Mesenchymal stem cell (in vitro differentiated cells and primary cell): ENCODE measurements around the gene WWP2.
"Not testable (repeated sequence)": the region's sequence is repeated elsewhere in the genome, so short reads cannot be mapped to it uniquely, and the experiment has no call there.

Experiments
- DNase-seq: peaks from one replicate; pipeline ENCODE4 v3.0.0-alpha.2; 2013
- H2AFZ ChIP-seq: one replicate; pipeline ENCODE4 v1.6.1; 2013; ENCODE audit warnings: low read depth, mild to moderate bottlenecking, control low read depth, inconsistent platforms, low read length, moderate library complexity
- H2AK5ac ChIP-seq: 2 replicates; pipeline ENCODE4 v1.6.1; 2013; ENCODE audit warnings: low read length, moderate library complexity, mild to moderate bottlenecking, inconsistent platforms; ENCODE audit not compliant: severe bottlenecking
- H2BK120ac ChIP-seq: one replicate; pipeline ENCODE4 v1.6.1; 2013; ENCODE audit warnings: low read depth, mild to moderate bottlenecking, inconsistent platforms, low read length, moderate library complexity
- H2BK12ac ChIP-seq, 2 experiments: one replicate each; pipeline ENCODE4 v1.6.1; 2013; ENCODE audit warnings: inconsistent platforms in 2 of 2, low read length in 2 of 2, mild to moderate bottlenecking in 2 of 2, moderate library complexity in 2 of 2, control low read depth in 1 of 2
- H2BK15ac ChIP-seq: one replicate; pipeline ENCODE4 v1.6.1; 2013; ENCODE audit warnings: mild to moderate bottlenecking, low read depth, inconsistent platforms; ENCODE audit not compliant: poor library complexity, severe bottlenecking
- H2BK5ac ChIP-seq: 2 replicates; pipeline ENCODE4 v1.6.1; 2013; ENCODE audit warnings: low read depth, mild to moderate bottlenecking, low read length, control low read depth, inconsistent platforms; ENCODE audit not compliant: poor library complexity, severe bottlenecking
- H3K14ac ChIP-seq, 2 experiments: one replicate each; pipeline ENCODE4 v1.6.1; 2013; ENCODE audit warnings: inconsistent platforms in 2 of 2, low read length in 2 of 2, control low read depth in 1 of 2, mild to moderate bottlenecking in 1 of 2, moderate library complexity in 1 of 2
- H3K18ac ChIP-seq, 2 experiments: one replicate each; pipeline ENCODE4 v1.6.1; 2013; ENCODE audit warnings: inconsistent platforms in 2 of 2, low read length in 2 of 2, control low read depth in 1 of 2, low read depth in 1 of 2, mild to moderate bottlenecking in 1 of 2
- H3K23ac ChIP-seq, 2 experiments: one replicate each; pipeline ENCODE4 v1.6.1; 2013; ENCODE audit warnings: inconsistent platforms in 2 of 2, low read length in 2 of 2, mild to moderate bottlenecking in 2 of 2, moderate library complexity in 2 of 2, control low read depth in 1 of 2
- H3K27ac ChIP-seq: 2 replicates; pipeline ENCODE4 v1.5.1; 2013; ENCODE audit warnings: mild to moderate bottlenecking, moderate library complexity, low read length, control low read depth, inconsistent platforms; ENCODE audit not compliant: poor library complexity, severe bottlenecking
- H3K27me3 ChIP-seq, 2 experiments: 2 replicates each; pipeline versions ENCODE4 v1.6.1 to v1.7.0; 2013; ENCODE audit warnings: low read length in 2 of 2, mild to moderate bottlenecking in 2 of 2, moderate library complexity in 2 of 2, control low read depth in 1 of 2, inconsistent platforms in 1 of 2; ENCODE audit not compliant: control insufficient read depth in 1 of 2, insufficient read depth in 1 of 2
- H3K36me3 ChIP-seq, 2 experiments: 2 replicates each; pipeline versions ENCODE4 v1.6.1 to v1.7.0; 2013; ENCODE audit warnings: low read length in 2 of 2, control low read depth in 1 of 2, inconsistent platforms in 1 of 2, low read depth in 1 of 2, mild to moderate bottlenecking in 1 of 2; ENCODE audit not compliant: insufficient read depth in 2 of 2, control insufficient read depth in 1 of 2
- H3K4ac ChIP-seq, 2 experiments: one replicate each; pipeline ENCODE4 v1.6.1; 2013; ENCODE audit warnings: inconsistent platforms in 2 of 2, low read length in 2 of 2, mild to moderate bottlenecking in 2 of 2, moderate library complexity in 2 of 2, control low read depth in 1 of 2, low read depth in 1 of 2
- H3K4me1 ChIP-seq: 2 replicates; pipeline ENCODE4 v1.6.1; 2013; ENCODE audit warnings: low read depth, low read length, control low read depth; ENCODE audit not compliant: control insufficient read depth, insufficient read depth
- H3K4me2 ChIP-seq: 2 replicates; pipeline ENCODE4 v1.6.1; 2013; ENCODE audit warnings: low read length, mild to moderate bottlenecking, inconsistent platforms; ENCODE audit not compliant: poor library complexity, severe bottlenecking
- H3K4me3 ChIP-seq, 2 experiments: 2 replicates each; pipeline versions ENCODE4 v1.5.1 to v1.7.0; 2013; ENCODE audit warnings: low read length in 2 of 2, mild to moderate bottlenecking in 2 of 2, control low read depth in 1 of 2, low read depth in 1 of 2; ENCODE audit not compliant: insufficient read depth in 1 of 2
- H3K79me1 ChIP-seq: replicated peaks from 2 replicates; pipeline ENCODE4 v1.6.1; 2013; ENCODE audit warnings: mild to moderate bottlenecking, control low read depth, low read length, inconsistent platforms; ENCODE audit not compliant: poor library complexity, severe bottlenecking
- H3K9ac ChIP-seq: 2 replicates; pipeline ENCODE4 v1.7.0; 2013; ENCODE audit warnings: mild to moderate bottlenecking, low read length, moderate library complexity
- H3K9me3 ChIP-seq: 2 replicates; pipeline ENCODE4 v1.7.0; 2013; ENCODE audit warnings: mild to moderate bottlenecking, low read length; ENCODE audit not compliant: control insufficient read depth
- H4K8ac ChIP-seq: one replicate; pipeline ENCODE4 v1.6.1; 2013; ENCODE audit warnings: inconsistent platforms, mild to moderate bottlenecking, low read length, moderate library complexity
- H4K91ac ChIP-seq: one replicate; pipeline ENCODE4 v1.6.1; 2013; ENCODE audit warnings: mild to moderate bottlenecking, low read length, inconsistent platforms
- WGBS: methylation state at CpG from one replicate; pipeline ENCODE4 v1.1.7; 2013; ENCODE audit warnings: mixed read lengths; 5-methylcytosine and 5-hydroxymethylcytosine counted together

Gene WWP2

DNA sequence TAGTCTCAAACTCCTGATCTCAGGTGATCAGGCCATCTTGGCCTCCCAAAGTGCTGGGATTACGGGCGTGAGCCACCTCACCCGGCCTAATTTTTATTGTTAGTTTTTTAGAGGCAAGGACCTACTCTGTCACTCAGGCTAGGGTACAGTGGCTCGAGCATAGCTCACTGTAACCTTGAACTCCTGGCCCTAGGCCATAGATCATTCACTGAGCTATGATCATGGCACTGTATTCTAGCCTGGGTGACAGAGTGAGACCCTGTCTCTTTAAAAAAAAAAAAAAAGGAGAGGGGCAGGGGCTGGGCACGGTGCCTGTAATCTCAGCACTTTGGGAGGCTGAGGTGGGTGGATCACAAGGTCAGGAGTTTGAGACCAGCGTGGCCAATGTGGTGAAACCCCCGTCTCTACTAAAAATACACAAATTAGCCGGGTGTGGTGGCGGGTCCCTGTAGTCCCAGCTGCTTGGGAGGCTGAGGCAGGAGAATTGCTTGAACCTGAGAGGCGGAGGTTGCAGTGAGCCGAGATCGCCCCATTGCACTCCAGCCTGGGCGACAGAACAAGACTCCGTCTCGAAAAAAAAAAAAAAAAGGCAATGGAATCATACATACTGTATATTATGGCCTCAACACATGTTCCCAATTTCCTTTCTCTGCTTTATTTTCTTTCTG, 53.2 kb downstream of the WWP2 start:
- not testable (repeated sequence) for H3K27me3 ChIP-seq, DNase-seq, H4K91ac ChIP-seq, H2AK5ac ChIP-seq, H2BK5ac ChIP-seq, H2BK15ac ChIP-seq, H3K4me1 ChIP-seq, H3K79me1 ChIP-seq, H3K9me3 ChIP-seq, H4K8ac ChIP-seq, H2BK120ac ChIP-seq, H3K14ac ChIP-seq, H2AFZ ChIP-seq, H3K23ac ChIP-seq, H2BK12ac ChIP-seq, H3K4me3 ChIP-seq, H3K18ac ChIP-seq, H3K4ac ChIP-seq, H3K9ac ChIP-seq, H3K27ac ChIP-seq, H3K4me2 ChIP-seq
- 89% methylated on average over 13 of the region's 15 CpGs for WGBS
- peaks cover 4 to 13% of the 10 kb centered on the region in 2 experiments for H3K36me3 ChIP-seq

DNA sequence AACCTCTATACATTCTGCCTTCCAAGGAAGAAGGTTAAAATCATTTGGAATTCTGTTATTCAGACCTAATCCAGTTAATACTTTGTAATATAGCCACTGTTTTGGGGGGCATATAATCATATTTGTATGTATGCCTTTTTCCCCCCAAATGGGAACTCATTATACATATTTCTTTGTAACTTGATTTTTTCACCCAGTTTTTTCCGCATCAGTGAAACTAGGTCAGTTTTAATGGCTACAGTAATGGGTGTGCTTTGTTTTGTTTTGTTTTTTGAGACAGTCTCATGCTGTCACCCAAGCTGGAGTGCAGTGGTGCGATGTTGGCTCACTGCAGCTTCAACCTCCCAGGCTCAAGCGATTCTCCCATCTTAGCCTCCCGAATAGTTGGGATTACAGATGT, 54.9 kb downstream of the WWP2 start:
- Histone ChIP-seq H3K27me3 (no peaks in the 10 kb centered on the region), H3K4ac (no peak overlapping the region), H2BK15ac (no peak overlapping the region), H3K4me1 (no peaks in the 10 kb centered on the region), H2AFZ (no peak overlapping the region), H4K8ac (no peak overlapping the region), H3K79me1 (peaks cover 5% of the 10 kb centered on the region), H3K27ac (no peak overlapping the region), H3K9ac (no peak overlapping the region), H3K14ac (no peak overlapping the region), H2BK12ac (no peak overlapping the region), H3K18ac (no peak overlapping the region), H2BK5ac (no peak overlapping the region), H3K4me2 (no peak overlapping the region), H3K9me3 (peaks cover 3% of the 10 kb centered on the region), H3K36me3 (peaks cover 9 to 13% of the 10 kb centered on the region in 2 experiments), H3K4me3 (no peak overlapping the region), H2BK120ac (no peak overlapping the region), H3K23ac (no peak overlapping the region), H4K91ac (no peak overlapping the region), H2AK5ac (no peak overlapping the region)
- WGBS = 100% methylated on average over 4 of the region's 4 CpGs
- DNase-seq = no peak

DNA sequence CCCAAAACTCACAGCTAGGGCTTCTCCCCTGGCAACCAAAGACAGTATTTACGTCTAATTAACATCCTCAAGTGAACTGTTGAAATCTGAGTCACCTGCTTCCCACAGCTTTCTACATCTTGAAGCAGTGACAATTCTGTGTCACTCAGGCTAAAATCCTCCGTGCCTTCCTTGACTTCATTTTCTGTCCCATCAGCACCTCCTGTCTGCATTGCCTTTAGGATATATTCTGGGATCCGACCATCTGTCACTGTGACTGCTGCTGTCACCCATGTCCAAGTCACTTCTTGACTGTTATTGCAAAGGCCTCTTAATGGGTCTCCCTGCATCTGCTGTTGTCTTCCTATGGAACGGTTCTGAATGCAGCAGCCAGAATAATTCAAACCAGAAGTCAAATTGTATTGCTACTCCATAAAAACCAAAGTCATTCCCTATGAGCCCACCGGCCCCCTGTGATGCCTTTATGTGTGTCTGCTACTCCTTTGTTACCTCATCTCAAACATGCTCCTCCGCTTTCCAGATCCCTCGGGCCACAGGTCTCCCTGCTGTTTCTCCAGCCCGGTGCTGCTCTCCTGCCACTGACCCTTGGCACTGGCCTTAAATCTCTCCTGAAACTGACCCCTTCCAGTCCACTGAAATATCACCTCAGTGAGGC, 56.9 kb downstream of the WWP2 start:
- Histone ChIP-seq H3K27me3 (no peaks in the 10 kb centered on the region), H2BK12ac (no peak overlapping the region)
- no peak for DNase-seq

DNA sequence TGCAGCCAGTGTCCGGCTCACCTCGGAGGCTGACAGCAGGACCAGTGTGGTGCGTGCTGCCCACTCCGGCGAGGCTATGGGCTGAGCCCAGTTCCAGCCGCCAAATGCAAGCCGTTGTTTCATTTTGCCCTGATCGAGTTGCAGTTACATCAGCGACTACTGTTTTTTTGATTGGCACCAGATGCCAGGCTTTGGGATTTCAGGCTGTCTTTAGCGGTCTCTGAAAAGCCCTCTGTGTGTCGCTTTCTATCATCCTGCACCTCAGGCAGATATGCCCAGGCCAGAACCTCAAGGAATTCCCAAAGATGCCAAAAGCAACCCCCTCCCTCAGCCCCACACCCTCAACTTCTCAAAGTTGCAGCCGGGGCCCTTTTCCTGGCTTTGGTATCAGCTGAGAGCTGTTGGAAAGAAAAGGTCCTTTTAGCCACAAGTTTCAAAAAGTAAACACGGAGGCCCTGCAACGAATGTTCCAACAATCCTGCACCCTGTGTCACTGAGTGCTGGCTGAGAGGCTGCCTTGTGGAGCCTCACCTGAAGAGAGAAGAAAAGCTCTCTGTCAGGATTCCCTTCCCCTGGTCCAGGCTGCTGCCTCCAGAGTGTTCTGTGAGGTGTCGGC, 58.9 kb downstream of the WWP2 start:
- Histone ChIP-seq H3K23ac (no peak overlapping the region), H3K27me3 (no peaks in the 10 kb centered on the region), H3K27ac (no peak overlapping the region), H2AK5ac (no peak overlapping the region), H3K4ac (no peak overlapping the region), H3K14ac (no peak overlapping the region), H3K9me3 (no peaks in the 10 kb centered on the region), H2AFZ (no peak overlapping the region), H4K91ac (no peak overlapping the region), H2BK12ac (peak overlapping the region in 1 of 2 experiments; percentile 75), H3K9ac (peak overlapping the region; percentile 33), H3K4me3 (no peak overlapping the region), H2BK15ac (no peak overlapping the region), H2BK5ac (no peak overlapping the region), H2BK120ac (no peak overlapping the region), H3K36me3 (peaks cover 9 to 12% of the 10 kb centered on the region in 2 experiments), H3K18ac (peak overlapping the region in 1 of 2 experiments; percentile 19), H3K4me2 (no peak overlapping the region), H4K8ac (peak overlapping the region; percentile 7), H3K79me1 (peaks cover 12% of the 10 kb centered on the region), H3K4me1 (no peaks in the 10 kb centered on the region)
- WGBS = 89% methylated on average over 15 of the region's 15 CpGs
- DNase-seq = no peak

More for the DNA sequence above, 56.9 kb downstream of the WWP2 start:
- peaks cover 10% of the 10 kb centered on the region for H3K79me1 ChIP-seq
- no peak overlapping the region for H2BK5ac ChIP-seq
- H4K8ac ChIP-seq = no peak overlapping the region
- 86% methylated on average over 8 of the region's 8 CpGs for whole genome bisulfite sequencing
- peaks cover 9 to 12% of the 10 kb centered on the region in 2 experiments for H3K36me3 ChIP-seq
- no peak overlapping the region for H3K27ac ChIP-seq
- H3K14ac ChIP-seq = no peak overlapping the region
- H2AFZ ChIP-seq = no peak overlapping the region
- no peak overlapping the region for H3K4me2 ChIP-seq
- no peak overlapping the region for H2BK120ac ChIP-seq
- H3K4ac ChIP-seq = no peak overlapping the region
- no peak overlapping the region for H3K23ac ChIP-seq
- no peak overlapping the region for H3K4me3 ChIP-seq
- H4K91ac ChIP-seq = no peak overlapping the region
- no peak overlapping the region for H3K9ac ChIP-seq
- H2AK5ac ChIP-seq = no peak overlapping the region
- H3K4me1 ChIP-seq = no peaks in the 10 kb centered on the region
- H2BK15ac ChIP-seq = no peak overlapping the region
- H3K9me3 ChIP-seq = no peaks in the 10 kb centered on the region
- no peak overlapping the region for H3K18ac ChIP-seq
